AG04450 (cell line): Measurements from ENCODE around the gene THADA. TPM values are rescaled to one million over a fixed set of nuclear protein-coding genes. Genes with fewer than 3 reads are reported as not detected.

Experiments used
- CTCF ChIA-PET: fragments of 300-600, 350-600 bp; formaldehyde crosslinking; extraction: SDS; loops from one replicate; lab custom pipeline; 2022; ENCODE audit warnings: antibody characterized with exemption, inconsistent platforms; lab: Charles Lee
- POLR2A ChIA-PET: fragments of 350-600 bp; formaldehyde crosslinking; extraction: SDS; loops from one replicate; lab custom pipeline; 2021; ENCODE audit warnings: antibody characterized with exemption, inconsistent platforms; lab: Yijun Ruan, JAX
- DNase-seq: peaks from one replicate; pipeline ENCODE4 v3.0.0-alpha.2; 2011; ENCODE audit warnings: low read depth, low spot score
- H3K27ac ChIP-seq: one replicate; pipeline ENCODE4 v1.5.1; 2012; ENCODE audit warnings: low read depth, low read length, control low read depth
- H3K27me3 ChIP-seq: one replicate; pipeline ENCODE4 v1.6.0; 2012; ENCODE audit warnings: low read length; ENCODE audit not compliant: control insufficient read depth, insufficient read depth
- H3K4me3 ChIP-seq: 2 replicates; pipeline ENCODE4 v1.5.1; 2011; ENCODE audit warnings: mild to moderate bottlenecking, low read depth, low read length, control low read depth
- H3K9me3 ChIP-seq: 2 replicates; pipeline ENCODE4 v1.5.1; 2012; ENCODE audit warnings: low read length; ENCODE audit not compliant: control insufficient read depth, insufficient read depth
- polyA plus RNA-seq: library from polyadenylated mRNA; depleted of rRNA; stranded (reverse); fragments of >200 nt; gene quantifications from 2 replicates; pipeline ENCODE4 v1.2.3, GENCODE V29; 2011
- TF ChIP-seq, protein P1 (sequence below): IDR thresholded peaks from 2 replicates; pipeline ENCODE4 v1.5.1; 2011; ENCODE audit warnings: low read depth, low read length, control low read depth, inconsistent platforms

THADA gene
- polyA plus RNA-seq, 1 experiment, result 15.0 TPM

GRCh38 chr2:43513796-43514195, 82.0 kb downstream of the THADA start:
- Histone ChIP-seq H3K4me3 (no peak overlapping the region), H3K27me3 (no peaks in the 10 kb centered on the region), H3K27ac (no peak overlapping the region), H3K9me3 (no peaks in the 10 kb centered on the region)
- DNase-seq, result no peak
- ChIA-PET POLR2A (no interaction called here), CTCF (no interaction called here)
- TF ChIP-seq, protein P1, sequence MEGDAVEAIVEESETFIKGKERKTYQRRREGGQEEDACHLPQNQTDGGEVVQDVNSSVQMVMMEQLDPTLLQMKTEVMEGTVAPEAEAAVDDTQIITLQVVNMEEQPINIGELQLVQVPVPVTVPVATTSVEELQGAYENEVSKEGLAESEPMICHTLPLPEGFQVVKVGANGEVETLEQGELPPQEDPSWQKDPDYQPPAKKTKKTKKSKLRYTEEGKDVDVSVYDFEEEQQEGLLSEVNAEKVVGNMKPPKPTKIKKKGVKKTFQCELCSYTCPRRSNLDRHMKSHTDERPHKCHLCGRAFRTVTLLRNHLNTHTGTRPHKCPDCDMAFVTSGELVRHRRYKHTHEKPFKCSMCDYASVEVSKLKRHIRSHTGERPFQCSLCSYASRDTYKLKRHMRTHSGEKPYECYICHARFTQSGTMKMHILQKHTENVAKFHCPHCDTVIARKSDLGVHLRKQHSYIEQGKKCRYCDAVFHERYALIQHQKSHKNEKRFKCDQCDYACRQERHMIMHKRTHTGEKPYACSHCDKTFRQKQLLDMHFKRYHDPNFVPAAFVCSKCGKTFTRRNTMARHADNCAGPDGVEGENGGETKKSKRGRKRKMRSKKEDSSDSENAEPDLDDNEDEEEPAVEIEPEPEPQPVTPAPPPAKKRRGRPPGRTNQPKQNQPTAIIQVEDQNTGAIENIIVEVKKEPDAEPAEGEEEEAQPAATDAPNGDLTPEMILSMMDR, result no peak

GRCh38 chr2:43513216-43513615, 82.6 kb downstream of the THADA start:
- no peak for DNase-seq
- Histone ChIP-seq H3K27me3 (no peaks in the 10 kb centered on the region), H3K9me3 (no peaks in the 10 kb centered on the region), H3K4me3 (no peak overlapping the region), H3K27ac (no peak overlapping the region)
- TF ChIP-seq, protein P1, result no peak
- ChIA-PET POLR2A (no interaction called here), CTCF (interaction anchor here (1.0 kb wide), 1 partner anchor 28 kb away, joined by 4 read pairs; no protein-coding TSS in a partner anchor)

- no peaks in the 10 kb centered on the region for H3K9me3 ChIP-seq
- TF ChIP-seq, protein P1, result no peak
- no peak for DNase-seq
- ChIA-PET POLR2A (no interaction called here), CTCF (no interaction called here)
- no peaks in the 10 kb centered on the region for H3K27me3 ChIP-seq
- no peak overlapping the region for H3K27ac ChIP-seq
- no peak overlapping the region for H3K4me3 ChIP-seq
These were observed 84.6 kb downstream of the THADA start for GRCh38 chr2:43511199-43511598.

DNA sequence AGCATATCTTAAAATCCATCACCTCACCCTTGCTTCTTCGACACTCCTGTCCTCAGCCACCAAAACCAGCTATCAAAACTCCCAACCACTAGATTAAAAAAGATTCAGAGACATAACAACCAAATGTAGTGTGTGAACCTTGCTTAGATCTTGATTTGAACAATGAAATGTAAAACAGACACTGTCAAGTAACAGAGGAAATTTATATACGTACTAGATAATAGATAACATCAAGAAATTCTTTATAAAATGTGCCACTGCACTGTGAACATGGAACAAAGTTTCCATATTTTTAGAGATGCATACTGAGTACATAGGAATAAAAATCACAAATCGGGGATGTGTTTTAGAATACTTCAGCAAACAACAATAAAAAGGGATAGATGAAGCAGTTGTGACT, 86.0 kb downstream of the THADA start:
- Histone ChIP-seq H3K9me3 (no peaks in the 10 kb centered on the region), H3K27ac (no peak overlapping the region), H3K4me3 (no peak overlapping the region), H3K27me3 (no peaks in the 10 kb centered on the region)
- ChIA-PET CTCF (no interaction called here), POLR2A (interaction anchor here (0.5 kb wide), 1 partner anchor 283 kb away, joined by 3 read pairs; the partner anchor contains the start of gene ZFP36L2)
- no peak for DNase-seq
- TF ChIP-seq, protein P1, result no peak

- ChIA-PET CTCF (no interaction called here), POLR2A (no interaction called here)
- H3K27ac ChIP-seq, result no peak overlapping the region
- no peaks in the 10 kb centered on the region for H3K27me3 ChIP-seq
- no peak overlapping the region for H3K4me3 ChIP-seq
- TF ChIP-seq, protein P1, result no peak
- H3K9me3 ChIP-seq, result no peaks in the 10 kb centered on the region
- DNase-seq, result no peak
These were observed 87.6 kb downstream of the THADA start for GRCh38 chr2:43508209-43508608.
